Measurements from ENCODE around the gene EP400.
"Not testable (repeated sequence)": the region's sequence is repeated elsewhere in the genome, so short reads cannot be mapped to it uniquely, and the experiment has no call there.

EP400 gene

DNA sequence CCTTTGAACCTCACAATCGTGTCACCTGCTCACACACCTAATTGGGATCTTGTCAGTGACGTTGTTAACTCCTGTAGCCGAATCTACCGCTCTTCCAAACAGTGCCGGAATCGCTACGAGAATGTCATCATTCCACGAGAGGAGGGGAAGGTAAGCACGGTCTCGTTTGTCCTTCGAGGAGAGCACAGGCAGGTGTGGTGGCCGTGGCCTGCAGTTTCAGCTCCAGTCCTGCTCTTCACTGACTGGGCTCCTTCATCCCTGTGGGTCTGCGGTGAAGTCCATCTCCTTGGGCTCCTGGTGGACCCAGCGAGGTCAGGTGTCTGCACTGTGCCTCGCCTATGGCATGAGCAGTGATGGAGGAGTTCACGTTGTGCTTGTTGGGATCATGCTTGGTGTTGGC lies 96.0 kb downstream of the EP400 start:
- no peak for DNase-seq (ENCODE audit: low read depth)

DNA sequence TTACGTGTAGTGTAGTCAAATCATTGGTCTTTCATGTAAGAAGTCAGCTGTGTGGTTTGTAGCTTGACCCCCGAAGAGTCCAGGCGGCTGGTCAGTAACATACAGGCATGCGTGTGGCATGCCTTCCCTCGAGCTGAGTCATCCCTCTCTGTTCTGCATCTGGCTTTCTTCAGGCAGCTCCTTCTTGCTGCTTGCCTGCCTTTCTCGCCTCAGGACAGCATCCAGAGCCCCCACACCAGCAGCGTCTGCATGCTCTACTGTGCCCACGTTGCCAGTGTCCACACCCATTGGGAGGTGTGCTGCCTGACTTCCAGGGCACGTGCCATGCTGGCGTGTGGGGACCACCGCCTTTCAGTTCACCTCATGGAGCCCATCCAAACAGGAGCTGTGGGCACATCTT lies 96.8 kb downstream of the EP400 start:
- no peak for DNase-seq (ENCODE audit: low read depth)

DNA sequence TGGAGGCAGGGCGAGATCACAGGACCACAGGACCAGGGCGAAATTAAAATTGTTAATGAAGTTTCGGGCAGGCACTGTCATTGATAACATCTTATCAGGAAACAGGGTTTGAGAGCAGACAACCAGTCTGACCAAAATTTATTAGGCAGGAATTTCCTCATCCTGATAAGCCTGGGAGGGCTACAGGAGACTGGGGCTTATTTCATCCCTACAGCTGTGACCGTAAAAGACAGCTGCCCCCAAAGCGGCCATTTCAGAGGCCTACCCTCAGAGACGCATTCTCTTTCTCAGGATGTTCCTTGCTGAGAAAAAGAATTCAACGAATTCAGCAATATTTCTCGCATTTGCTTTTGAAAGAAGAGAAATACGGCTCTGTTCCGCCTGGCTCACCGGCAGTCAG lies 97.9 kb downstream of the EP400 start:
- DNase-seq (ENCODE audit: low read depth) = not testable (repeated sequence)

DNA sequence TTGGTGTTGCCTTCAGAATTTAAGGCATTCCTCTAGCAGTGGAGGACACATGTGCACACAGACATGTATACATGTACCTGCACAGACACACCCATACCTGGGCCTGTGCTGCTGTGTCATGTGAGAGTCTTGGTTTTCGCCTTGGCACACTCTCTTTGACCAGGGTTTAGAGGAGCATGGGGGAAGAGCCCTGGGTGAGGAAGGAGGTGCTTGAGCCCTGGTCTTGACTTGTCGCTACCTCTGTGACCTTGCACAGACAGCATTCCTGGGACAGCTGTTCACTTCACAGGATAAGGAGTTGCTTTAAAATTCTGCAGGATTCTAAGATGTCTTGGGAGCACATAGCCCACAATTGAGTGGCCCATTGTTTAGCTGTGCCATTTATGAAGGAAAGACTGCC lies 99.7 kb downstream of the EP400 start:
- DNase-seq (ENCODE audit: low read depth) = no peak

DNA sequence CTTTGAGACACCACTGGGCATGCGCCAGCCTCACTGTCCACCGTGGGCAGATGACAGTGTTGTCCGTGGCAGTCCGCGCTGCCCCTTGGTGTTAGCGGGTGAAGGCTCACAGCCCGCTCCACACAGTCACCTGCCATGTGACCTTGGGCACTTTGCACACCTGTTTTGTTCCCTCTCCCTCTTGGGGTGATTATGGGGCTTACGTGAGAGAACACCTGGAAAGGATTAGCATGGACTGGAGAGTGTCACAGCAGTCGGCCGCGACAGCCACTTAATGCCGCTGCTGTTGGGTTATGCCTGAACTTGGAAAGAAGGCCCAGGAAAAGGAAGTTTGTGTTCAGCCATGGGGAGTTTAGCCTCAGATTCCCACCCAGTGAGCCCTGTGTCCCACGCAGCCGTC lies 100.1 kb downstream of the EP400 start:
- no peak for DNase-seq (ENCODE audit: low read depth)

DNA sequence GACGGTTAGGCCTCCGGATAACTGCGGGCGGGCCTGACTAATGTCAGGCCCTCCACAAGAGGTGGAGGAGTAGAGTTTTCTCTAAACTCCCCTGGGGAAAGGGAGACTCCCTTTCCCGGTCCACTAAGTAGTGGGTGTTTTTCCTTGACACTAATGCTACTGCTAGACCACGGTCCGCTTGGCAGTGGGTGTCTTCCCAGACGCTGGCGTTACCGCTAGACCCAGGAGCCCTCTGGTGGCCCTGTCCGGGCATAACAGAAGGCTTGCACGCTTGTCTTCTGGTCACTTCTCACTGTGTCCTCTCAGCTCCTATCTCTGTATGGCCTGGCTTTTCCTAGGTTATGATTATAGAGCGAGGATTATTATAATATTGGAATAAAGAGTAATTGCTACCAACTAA lies 102.0 kb downstream of the EP400 start:
- peak; percentile 8 for DNase-seq (ENCODE audit: low read depth)

DNA sequence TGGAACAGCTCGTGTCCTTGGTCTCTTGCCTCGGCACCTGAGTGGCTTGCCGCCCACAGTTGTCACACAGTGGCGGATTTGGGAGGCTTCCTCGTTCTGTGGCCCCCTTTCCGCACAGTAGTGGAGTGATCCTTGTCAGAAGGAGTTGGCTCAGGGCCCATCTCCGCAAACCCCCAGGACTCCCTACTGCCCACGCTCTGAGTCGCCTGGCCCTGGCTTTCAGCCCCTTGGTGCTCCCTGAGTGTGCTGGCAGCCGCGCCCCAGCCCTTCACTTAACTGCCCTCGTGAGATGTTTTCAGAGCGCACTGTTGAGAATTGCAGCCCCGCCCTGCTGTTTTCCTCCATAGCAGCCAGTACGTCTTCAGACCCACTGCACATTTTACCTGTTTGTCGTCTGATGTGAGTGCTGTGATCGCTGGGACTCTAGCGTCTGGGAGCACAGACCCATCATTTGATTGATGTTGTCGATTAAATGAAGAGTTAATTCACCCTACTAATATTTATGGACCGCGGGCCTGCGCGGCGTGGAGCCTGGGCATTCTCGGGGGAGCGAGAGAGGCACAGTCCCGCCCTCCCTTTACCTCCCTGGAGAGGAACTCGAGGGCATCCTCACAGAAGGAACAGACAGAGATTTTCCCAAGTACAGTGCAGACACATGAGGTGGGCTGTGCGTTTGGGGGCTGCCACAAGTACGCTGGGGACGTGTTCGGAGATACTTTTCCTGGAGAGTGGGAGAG lies 102.6 kb downstream of the EP400 start:
- DNase-seq (ENCODE audit: low read depth) = no peak

DNA sequence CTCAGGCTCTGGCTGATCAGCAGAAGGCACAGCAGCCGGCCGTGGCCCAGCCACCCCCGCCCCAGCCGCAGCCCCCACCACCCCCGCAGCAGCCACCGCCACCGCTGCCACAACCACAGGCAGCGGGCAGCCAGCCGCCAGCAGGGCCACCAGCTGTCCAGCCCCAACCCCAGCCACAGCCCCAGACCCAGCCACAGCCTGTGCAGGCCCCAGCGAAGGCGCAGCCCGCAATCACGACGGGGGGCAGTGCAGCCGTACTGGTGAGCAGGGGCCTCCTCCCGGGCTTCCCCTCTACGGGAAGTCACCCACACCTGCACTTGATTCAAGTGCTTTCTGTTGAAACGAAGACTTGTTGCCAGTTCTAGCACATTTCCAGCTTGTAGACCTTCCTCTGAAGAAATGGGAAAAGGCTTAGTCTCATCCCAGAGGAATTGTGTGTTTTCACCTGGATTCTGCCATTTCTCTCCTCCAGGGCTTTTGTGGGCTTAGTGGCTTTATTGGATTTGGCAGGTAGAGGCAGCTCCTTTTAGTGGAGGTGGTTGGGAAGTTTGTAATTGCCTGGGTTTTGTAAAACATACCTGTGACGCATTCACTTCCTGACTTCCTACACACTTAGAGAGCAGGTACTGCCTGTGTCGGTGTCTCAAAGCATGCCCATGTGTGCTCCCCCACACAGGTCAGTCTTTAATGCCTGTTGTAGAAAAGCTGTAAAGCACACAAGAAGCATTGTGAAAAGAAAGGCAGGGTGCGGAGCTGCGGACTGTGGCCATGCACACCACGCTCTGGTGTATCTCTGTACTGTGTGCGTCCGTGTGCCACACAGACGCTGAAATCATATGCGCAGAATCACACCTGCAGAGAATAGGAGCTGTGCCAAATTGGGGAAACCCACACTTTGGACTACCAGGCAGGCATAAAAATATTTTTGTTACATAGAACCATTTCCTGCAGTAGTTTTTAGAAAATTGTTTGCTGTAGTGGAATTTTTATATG lies 103.9 kb downstream of the EP400 start:
- DNase-seq (ENCODE audit: low read depth) = no peak

DNA sequence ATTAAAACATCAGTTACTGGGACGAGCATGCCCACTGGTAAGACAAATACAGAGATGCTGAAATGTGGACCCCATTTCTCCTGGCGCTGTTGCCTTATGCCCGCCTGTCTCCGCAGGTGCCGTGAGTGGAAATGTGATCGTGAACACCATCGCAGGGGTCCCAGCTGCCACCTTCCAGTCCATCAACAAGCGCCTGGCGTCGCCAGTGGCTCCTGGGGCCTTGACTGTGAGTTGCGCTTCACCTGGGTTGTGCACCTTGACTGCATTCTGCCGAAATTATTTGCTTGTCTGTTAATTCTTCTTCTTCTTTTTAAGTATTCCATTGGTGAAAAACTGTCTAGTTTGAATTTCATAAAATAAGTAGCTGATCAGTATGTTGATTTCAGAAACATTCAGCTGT lies 105.2 kb downstream of the EP400 start:
- no peak for DNase-seq (ENCODE audit: low read depth)

DNA sequence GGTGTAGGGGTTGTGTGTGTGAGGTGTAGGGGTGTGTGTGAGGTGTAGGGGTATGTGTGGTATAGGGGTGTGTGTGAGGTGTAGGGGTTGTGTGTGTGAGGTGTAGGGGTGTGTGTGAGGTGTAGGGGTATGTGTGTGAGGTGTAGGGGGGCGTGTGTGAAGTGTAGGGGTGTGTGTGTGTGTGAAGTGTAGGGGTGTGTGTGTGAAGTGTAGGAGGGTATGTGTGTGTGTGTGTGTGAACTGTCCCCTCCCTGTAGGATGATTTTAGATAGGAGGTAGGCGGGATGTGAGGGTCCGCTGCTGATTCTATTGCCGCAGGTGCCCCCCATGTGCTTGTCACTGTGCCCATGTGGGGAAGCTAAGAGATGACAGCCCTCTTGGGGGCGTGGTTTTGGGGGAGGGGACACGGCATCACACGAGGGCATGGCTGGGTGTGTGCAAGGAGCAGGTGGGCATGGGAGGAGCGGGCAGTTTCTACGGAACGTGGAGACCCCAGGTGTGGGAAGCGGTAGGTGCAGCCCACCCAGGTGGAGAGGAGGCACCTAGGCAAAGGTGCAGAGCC lies 105.9 kb downstream of the EP400 start:
- no peak for DNase-seq (ENCODE audit: low read depth)

DNA sequence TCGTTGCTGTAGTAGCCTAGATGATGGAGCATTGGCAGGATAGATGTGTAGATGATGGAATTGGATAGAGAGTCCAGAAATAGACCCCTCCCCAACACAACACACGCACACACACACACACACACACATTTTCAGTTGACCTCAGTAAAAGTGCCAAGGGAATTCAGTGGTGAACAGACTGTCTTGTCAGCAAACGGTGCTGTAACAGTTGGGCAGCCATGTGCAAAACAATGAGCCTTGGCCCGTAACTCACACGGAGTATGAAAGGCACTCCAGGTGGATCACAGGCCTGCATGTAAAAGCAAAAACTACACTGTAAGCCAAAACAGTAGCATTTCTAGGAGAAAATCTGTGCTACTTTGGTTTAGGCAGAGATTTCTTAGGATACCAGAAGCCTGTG lies 106.6 kb downstream of the EP400 start:
- DNase-seq (ENCODE audit: low read depth) = no peak

DNA sequence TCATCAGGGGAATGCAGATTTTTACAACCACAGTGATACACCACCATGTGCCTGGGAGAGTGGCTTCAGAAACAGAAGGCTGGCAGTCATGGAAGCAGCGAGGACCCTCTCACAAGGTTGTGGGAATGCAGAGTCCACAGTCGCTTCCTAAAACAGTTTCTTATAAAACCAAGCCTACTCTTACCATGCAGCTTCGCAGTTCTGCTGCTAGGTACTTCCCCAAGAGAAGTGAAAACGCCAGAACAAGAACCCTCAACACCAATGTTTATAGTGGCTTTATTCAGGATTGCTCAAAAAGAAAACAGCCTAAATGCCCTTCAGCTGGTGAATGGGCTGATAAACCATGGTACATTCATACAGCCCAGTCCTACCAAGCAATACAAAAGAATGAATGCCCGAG lies 107.2 kb downstream of the EP400 start:
- DNase-seq (ENCODE audit: low read depth) = no peak

DNA sequence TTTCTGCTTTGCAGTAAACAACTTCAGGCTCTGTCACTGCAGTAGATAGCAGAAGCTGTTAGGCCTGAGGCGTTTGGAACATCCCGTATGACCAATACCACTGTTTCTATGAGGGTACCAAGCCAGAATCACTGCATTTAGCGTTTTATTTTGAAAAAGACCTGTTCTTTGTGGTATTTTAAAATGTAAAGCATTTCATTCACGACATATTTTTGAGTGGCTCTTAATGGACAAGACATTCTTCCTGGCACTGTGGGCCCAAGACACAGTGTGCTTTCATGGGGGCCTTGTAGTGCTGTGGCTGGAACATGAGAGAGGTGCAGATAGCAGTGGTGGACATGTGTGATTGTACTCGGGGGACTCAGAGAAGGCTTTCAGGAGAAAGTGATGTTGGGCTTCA lies 107.9 kb downstream of the EP400 start:
- no peak for DNase-seq (ENCODE audit: low read depth)

DNA sequence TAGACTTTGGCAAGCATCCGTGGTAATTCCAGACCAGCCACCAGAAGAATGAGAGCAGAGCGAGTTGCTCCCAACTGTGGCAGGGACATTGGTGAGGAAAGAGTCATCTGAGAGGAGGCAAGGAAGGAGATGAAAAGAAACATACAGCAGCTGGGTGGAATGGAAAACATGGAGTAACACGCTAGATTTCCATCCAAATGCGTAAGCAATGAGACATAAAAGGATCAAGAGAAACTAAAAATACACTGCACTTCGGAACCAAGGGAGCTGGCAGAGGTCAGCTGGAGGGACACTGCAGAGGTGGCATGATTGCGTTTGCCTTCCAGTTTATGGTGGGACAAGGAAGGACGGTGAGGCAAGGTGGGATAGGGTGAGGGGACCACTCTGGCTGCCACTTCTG lies 111.5 kb downstream of the EP400 start:
- DNase-seq (ENCODE audit: low read depth) = no peak

DNA sequence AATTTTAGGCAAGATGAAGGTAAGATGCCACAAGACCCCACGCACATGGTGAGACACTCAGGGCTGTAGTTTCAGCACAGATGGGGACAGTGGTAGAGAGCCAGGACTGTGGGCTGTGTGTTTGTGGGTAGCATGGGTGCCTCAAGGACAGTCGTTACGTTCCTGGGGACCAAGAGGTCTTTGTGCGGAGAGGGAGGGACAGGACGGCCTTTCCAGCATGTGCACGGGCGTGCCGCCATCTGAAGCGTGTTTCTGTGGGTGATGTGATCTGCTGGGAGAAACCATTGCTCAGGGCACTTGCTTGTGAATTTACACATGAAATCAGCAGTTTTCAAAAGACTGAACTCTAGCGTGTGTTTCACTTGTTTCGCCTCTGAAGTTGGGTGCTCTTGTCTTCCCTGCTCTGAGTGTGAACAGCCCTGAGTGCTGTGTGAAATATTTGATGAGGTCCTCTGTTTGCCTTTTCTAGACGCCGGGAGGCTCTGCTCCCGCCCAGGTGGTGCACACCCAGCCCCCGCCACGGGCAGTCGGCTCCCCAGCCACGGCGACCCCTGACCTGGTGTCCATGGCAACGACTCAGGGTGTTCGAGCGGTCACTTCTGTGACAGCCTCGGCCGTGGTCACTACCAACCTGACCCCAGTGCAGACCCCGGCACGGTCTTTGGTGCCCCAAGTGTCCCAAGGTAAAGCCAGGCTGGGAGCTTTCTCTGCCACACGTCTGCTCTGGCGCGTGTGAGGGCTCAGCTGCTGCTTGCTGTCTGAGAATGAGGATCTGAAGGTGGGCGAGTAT lies 112.1 kb downstream of the EP400 start:
- no peak for DNase-seq (ENCODE audit: low read depth)

DNA sequence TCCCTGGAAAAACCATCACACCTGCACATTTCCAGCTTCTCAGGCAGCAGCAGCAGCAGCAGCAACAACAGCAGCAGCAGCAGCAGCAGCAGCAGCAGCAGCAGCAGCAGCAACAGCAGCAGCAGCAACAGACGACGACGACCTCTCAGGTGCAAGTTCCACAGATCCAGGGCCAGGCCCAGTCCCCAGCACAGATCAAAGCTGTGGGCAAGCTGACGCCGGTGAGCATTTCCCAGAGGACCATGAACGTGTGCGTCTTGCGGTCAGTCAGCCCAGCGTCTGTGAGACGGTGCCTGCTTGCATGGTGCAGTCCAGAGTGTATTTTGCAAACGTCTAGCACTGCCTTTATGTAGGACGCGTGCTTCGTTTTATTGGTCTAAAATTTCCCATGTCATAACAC lies 112.7 kb downstream of the EP400 start:
- DNase-seq (ENCODE audit: low read depth) = no peak

DNA sequence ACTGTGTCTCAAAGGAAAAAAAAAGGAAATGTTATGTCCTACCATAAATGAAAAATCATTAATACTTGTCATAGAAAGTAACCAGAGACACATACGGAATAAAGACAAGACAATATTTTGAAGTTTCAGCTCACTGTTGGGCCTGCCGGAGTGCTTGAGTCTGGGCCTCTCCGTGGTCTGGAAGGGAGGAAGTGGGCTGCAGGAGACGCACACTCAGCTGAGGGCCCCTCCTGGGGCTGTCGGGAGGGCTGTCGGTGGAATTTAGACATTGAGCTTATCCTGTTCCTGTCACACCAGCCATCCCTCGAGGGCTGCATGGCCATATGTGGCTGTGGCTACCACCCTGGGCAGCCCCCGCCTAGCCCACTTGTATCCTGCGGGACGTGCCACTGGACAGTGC lies 113.7 kb downstream of the EP400 start:
- DNase-seq (ENCODE audit: low read depth) = no peak

DNA sequence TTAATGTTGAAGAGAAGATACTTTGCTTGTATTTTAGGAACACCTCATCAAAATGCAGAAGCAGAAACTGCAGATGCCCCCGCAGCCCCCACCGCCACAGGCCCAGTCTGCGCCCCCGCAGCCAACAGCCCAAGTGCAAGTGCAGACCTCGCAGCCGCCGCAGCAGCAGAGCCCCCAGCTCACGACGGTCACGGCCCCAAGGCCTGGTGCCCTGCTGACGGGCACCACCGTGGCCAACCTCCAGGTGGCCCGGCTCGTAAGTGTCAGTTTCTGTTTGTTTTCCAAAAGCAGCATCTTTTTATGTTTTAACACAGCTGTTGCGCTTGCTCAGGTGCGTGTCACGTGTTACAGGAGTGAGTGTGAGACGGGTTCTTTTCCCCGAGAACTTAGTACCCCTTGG lies 114.9 kb downstream of the EP400 start:
- DNase-seq (ENCODE audit: low read depth) = no peak

DNA sequence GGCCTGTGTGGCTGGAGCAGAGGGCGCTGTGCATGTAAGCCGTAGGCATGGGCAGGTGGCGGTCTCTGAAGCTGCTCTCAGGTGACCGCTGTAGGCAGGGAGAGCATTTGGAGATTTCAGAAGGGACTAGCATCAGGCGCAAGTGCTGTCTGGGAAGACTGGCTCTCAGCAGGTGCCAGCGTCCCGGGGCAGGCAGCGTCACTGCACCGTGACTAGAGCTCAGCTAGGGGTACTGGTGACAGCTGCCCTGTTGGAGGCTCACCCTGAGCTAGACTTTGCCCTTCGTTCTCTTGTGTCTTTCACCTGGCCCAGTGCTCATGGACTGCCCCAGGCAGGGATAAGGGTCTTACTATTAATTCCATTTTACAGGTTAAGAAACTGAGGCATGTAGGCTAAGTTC lies 115.5 kb downstream of the EP400 start:
- DNase-seq (ENCODE audit: low read depth) = no peak

DNA sequence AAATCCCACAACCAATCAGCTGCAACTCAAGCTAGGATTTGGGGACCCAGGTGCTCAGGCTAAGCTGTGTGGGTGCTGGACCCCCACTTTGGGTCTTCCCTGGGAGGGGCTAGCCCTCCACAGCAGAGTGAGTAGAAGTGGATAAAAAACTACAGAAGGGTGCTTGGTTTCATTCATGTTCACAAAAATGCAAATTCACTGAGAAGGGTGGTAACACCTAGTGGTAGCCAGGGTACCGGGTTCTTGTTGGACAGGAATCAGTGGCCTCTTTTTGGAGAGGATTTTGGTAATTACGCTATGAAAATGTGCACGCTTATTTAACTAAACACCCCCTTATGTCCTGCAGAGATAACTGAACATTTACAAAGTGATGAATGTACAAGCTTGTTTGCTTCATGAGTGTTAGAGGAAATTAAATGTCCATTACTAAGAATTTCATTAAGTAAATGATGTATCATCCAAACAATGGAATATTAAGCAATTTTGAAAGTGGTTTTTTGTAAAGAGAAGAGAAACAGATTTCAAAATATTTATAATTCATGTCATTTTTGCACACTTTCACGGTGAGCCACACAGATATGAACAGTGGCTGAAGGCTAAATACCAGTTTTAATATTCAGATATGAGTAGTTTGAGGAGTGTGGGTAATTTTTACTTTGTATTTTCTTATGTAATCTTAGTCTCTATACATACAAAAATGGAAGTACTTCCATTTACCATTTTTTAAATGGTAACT lies 116.0 kb downstream of the EP400 start:
- DNase-seq (ENCODE audit: low read depth) = no peak

DNA sequence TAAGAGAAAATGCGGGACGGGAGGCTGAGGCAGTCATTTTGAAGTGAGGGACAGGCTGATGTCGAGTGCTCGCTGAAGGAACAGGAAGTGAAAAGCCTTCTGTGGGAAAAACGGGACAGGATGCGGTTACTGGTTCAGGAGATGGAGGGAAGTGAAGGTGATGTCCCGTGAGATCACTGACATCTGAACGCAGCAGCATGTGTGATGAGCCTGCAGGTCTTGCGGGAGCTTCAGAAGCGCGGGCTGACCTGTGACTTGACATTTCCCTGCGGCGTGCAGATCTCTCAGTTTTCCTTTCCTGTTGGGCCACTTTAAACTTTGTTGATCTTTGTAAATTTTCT lies 116.6 kb downstream of the EP400 start:
- peak; percentile 86 for DNase-seq (ENCODE audit: low read depth)

DNA sequence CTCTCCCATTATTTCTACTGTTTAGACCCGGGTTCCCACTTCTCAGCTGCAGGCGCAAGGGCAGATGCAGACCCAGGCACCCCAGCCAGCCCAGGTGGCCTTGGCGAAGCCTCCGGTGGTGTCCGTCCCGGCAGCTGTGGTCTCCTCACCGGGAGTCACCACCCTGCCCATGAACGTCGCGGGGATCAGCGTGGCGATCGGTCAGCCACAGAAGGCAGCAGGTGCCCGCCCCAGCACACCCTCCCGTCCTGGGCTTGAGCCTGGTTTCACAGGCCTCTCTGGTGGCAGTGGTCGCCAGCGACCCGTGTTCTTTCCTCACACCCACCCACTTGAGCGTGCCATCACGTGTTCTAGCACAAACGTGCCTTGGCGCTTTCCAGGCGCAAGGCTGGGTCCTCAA lies 117.0 kb downstream of the EP400 start:
- no peak for DNase-seq (ENCODE audit: low read depth)
